NT2/D1 (cell line): ENCODE measurements around the gene TGFB1I1.

Experiments used
- YY1 ChIP-seq: IDR thresholded peaks from 2 replicates; pipeline ENCODE4 v1.6.1; 2011; ENCODE audit not compliant: insufficient read length, insufficient read depth
- ZNF274 ChIP-seq: IDR thresholded peaks from 2 replicates; pipeline ENCODE4 v1.6.1; 2011; ENCODE audit warnings: mild to moderate bottlenecking, low read depth, low read length

DNA sequence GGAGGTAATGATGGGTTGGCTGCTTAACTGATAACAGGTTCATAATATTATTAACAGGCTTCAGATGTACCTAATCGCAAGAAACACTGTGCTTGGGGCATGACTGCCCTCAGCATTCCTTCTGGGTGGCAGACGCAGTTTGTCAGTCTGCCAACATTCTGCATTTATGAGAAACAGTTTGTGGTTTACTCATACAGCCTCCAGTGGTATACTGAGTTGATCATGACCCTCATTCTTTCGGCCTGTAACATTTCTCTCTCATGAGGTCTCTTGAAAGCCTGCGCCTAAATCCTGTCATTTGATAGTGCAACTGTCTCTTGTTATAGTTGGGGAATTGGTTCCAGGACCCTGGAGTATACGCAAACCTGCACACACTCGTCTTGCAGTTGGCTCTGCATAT, 41.2 kb downstream of the TGFB1I1 start:
- no peak for TF ChIP-seq YY1
- TF ChIP-seq ZNF274, result no peak
